HG02885 (cell line): Measurements from ENCODE around the gene CYB561D2.

Source experiments
- ATAC-seq: cut with Tn5 transposase; IDR thresholded peaks from one replicate; pipeline ENCODE4 v1.9.1; 2021; ENCODE audit warnings: mild to moderate bottlenecking; ENCODE audit not compliant: unreplicated experiment, poor library complexity

The CYB561D2 gene

DNA sequence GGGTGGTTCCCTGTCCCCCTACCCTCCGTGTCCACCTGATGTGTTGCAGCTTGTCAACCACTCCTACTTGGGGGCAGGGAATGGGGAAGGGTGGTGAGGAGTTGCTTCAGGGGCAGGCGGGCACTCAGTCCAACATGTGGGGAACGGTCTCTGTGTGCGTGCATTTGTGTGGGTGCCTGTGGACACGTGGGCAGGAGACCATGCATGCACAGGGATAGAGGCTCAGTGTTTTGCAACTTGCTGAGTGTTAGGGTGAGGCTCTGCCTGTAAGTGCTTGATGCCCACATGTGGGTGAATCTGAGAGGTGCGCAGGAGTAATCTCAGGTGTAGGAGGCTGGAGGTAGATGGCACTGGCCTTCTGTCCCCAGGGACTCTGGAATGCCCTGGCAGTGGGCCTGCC, 33.1 kb downstream of the CYB561D2 start:
- no peak for ATAC-seq

DNA sequence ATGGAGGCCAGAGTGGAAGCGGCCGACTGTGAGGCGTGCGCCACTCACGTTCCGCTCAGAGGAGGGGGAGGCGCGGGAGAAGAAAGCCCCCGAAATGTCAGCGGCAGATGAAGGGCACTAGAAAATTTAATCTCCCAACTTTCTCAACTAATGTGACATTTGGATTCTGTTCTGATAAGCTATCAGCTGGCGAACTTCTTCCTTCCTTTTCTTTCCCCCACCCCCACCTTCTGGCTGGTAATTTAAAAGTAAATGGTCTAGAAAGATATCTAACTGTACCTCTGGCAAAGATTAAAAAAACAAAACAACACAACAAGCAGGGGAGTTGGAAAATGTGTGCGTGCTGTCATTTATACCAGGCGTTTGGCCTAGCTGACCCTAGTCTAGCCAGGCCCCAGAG, 35.1 kb downstream of the CYB561D2 start:
- ATAC-seq: no peak

DNA sequence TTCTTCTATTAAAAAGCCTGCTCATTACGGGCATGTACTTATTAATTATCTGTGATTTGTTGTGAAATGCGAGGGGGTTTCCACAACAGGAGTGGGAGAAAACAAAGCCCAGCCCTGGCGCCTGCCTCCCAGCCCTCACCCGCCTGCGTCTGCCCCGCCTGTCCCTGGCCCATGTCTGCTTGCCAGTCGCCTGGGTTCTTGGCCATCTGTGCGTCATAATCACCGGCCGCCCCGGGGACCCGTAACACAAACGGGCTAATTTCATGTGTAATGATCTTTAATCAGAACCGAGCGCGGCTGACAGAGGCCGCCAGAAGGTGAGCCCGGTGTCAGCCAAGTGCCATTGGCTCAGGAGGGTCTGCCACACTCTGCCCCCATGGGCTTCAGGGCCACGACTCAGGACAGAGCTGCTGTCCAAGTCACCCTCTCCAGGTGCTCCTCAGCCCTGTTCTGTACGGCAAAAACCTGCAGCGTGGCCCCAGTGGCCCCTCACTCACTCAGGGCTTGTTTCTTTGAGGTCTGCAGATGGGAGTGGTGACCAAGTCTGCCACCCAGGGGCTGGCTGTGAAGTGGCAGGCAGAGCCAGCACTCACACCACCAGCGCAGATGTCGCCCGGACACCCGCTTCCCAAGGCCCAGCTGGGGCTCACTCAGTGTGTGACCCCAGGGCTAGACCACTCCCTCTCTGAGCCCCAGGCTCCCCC, 37.5 kb downstream of the CYB561D2 start:
- no peak for ATAC-seq

DNA sequence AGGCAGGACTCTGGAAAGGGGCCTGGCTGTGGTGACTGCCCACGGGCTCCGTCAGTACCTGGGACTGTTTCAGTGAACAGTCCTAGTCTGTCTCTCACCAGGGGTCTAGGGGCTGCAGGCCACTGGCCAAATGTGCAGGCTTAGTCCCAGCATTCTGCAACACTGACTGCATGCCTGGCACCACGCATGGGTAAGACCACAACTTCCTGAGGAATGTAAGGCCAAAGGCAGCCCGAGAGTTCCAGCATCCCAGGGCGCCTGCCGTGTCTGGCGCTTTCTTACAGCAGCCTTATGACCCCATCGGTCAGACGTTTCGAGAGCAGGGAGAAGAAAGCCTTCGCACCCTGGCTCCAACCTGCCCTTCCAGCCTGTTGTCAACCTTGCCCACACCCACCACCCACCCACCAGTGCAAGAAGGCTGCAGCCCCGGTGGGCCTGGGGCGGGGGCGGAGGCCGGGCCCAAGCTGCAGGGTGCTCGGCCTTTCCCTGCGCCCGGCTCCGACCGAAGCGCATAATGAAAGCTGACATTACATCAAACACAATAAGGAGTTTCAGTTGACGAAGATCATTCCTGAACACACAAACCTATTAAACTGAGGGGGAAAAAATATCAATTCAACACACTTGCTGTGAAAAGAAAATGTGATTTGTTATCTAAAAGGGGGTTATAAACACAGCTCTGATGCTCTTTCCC, 38.2 kb downstream of the CYB561D2 start:
- no peak for ATAC-seq

DNA sequence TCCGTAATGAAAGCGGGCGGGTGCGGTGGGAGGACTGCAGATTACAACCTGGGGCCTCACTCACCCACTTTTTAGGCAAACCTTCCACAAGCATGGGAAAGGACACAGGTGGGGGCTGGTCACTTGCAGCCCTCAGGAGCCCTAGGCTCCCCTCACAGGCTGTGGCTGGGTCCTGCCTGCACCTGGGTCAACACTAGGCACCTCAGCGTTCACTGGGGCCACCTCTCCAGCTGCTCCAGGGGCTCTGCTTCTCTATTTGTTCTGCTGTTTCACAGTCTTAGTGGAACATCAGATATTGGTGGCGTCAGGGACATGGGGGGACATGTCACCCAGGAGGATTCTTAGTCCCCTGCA, 38.7 kb downstream of the CYB561D2 start:
- no peak for ATAC-seq

DNA sequence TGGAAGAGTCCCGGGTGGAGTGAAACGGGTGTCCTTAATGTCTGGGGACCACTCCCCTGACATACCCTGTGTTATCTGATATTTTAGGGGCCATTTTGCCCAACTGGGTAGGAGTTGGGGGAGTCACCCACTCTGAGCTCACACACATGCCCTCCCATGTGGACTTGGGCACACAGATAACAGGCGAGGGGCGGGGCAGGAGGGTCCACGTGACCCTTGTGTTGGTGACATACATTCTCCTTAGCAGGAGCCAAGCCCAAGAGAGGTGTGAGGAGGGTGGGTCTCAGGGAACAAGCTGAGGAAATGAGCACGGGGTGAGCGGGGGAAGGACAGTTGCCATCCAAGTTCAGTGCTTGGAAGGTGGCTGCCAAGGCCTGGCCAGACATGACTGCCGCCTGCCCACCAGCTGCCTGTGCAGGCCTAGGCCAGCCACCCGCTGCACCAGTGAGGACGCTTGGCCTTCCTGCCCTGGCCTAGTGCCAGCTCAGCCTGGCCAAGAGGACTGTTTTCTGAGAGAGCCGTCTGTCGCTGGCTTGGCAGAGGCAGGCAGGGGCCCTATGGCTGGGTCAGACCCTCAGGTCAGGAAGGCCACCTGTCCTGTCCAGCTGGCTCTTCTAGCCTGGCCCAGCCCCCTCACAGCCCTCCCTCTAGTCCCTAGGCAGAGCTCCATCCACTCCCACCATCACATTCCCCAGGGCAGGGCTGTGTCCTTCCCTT, 40.0 kb downstream of the CYB561D2 start:
- no peak for ATAC-seq

DNA sequence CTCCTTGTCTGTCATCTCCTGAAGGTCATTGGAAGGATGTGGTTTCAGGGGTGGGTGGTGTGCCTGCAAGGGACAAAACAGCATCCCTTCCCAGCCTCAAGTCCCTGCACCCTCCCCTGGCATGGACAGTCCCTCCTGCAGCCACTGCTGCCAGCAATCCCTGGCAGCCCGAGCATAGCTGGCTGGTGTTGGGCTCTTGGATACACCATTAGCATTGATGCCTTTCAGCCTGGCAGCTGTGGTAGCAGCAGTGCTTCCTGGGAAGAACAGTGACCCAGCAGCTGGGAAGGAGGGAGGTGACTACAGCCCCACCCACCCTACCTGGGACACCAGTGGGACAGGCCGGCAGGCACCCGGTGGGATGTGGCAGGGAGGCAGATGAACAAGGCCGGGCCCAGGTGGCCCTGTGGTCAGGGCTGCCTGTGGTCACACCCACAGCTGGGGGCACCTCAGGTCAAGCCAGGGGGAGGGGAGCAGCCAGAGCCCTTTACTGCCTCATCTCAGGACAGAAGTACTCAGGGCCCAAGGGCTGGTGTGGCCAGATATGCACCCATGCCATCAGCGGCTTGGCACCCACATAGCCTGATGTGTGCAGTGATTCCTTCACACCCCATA, 41.5 kb downstream of the CYB561D2 start:
- ATAC-seq: no peak

DNA sequence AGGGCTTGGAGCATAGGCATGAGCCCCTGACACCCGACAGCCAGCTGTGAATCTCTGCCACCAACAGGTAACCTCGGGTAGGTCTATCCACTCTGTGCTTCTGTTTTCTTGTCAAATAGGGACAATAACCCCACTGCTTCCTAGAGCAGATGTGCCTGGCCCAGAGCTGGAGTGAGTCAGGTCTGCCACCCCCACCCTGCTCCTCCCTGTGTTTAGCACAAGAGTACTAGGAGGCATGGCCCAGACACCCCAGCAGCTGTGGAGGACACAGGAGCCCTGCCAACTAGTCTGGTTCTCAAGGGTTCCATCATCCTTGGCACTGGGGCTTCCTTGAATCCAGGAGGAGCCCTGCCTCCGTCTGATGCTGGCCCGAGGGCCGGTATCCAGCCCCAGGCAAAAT, 42.4 kb downstream of the CYB561D2 start:
- ATAC-seq: no peak

DNA sequence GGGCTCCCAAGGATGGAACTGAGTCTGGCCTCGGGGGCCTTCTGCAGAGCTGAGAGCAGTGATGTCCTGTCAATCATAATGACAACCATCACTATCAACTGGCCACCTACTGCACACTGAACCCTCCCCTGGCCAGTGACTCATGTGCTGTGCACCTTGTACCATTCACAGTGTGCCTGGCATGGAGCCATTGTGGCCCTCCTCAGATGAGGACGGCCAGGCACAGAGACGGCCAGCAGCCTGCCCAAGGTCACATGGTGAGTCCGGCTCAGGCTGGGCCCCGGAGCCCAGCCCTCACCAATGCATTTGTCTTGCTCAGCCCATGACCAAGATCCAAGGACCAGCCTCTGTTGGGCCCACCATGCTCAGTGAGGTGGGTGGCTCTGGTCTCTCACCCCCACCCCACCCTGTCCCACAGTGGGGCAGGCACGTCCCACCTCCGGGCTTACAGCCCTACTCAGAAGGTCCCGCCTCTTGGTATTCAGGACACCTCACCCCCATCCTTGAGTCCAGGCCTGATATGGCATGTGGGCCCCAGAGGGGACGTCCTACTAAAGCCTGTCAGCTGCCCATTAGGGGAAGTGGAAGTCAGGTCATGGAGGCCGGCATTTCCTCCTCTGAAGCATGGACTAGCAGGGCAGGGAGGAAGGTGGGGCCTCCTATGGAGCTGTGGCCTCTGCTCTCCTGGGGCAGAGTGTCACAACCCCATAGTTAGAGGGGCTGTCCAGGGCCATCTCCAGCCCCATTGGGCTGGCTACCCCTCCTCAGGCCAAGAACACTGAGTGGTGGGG, 44.6 kb downstream of the CYB561D2 start:
- no peak for ATAC-seq

DNA sequence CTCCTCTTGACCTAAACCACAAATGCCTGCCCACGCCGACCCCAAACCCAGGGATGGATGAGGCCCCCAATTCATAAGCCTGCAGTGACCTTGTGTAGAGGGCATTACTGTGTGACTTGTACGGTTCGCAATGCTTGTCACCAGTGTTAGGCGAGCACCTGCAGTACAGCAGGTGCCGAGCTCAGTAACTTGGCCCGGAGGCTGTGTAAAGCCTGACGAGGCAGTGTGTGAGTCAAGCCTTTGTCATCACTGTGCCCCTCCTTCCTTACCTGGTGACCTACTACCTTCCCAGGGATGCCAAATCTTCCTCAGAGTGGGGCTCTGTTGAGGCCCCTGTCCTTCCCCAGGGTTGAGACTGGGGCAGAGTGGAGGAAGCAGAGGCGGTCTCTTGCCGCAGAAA, 45.8 kb downstream of the CYB561D2 start:
- ATAC-seq: no peak

DNA sequence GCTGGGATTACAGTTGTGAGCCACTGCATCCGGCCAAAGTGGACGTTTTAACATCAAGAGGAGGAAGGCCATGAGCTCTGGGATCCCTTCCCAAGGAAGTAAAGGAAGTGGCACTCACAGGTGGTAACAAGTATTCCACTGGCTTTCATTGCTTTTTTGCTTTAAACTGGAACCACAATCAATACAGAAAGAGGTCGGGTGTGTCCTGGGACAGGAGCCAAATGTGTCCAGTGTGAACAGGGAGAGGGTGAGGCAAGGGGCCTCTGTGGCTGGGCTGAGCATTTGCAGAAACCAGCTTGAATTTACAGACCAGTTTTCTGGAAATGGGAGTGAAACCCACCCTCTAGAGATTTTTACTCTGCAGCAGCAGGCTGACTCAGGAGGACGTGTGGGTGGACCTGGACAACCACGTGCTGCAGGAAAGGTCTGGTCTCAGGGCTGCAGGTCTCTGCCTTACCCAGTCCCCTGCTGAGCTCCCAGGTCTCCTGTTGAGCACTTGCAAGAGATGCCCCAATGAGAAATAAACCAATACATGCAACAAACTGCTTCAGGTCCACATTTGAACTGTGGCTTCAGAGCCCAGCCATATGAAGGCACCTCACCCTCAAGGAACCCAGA, 51.4 kb downstream of the CYB561D2 start:
- no peak for ATAC-seq
